ENCODE measurements around the gene SLC9A1.

SLC9A1 gene

GRCh38 chr1:27150641-27151040, 4.3 kb downstream of the SLC9A1 start:
- no peak for DNase-seq (ENCODE audit: low spot score)

- DNase-seq (ENCODE audit: low spot score) = no peak
These were observed 4.7 kb downstream of the SLC9A1 start for GRCh38 chr1:27150183-27150582.

- DNase-seq (ENCODE audit: low spot score) = no peak
These were observed 5.2 kb downstream of the SLC9A1 start for GRCh38 chr1:27149762-27150113.

- no peak for DNase-seq (ENCODE audit: low spot score)
These were observed 5.7 kb downstream of the SLC9A1 start for GRCh38 chr1:27149084-27149761.

DNA sequence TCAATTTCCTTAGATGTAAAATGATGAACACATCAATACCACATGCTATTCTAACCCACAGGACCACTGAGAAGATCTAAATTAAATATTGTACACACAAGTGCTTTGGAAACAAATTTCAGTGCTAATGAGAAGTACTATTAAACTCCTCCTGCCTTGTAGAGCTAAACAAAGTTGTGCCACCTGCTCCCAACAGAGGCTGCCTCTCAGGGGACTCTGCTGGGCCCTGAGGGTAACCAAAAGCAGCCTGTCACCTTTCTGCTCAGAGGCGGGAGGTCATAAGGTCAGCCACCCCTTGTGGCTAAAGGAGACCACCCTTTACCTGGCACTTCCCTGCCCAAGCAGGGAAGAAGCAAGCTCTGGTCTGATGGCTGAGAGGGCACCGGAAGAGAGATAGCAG, 6.3 kb downstream of the SLC9A1 start:
- DNase-seq (ENCODE audit: low spot score) = no peak

- DNase-seq (ENCODE audit: low spot score) = no peak
These were observed 6.9 kb downstream of the SLC9A1 start for GRCh38 chr1:27147842-27148518.

GRCh38 chr1:27145934-27146354, 9.0 kb downstream of the SLC9A1 start:
- DNase-seq (ENCODE audit: low spot score) = no peak

DNA sequence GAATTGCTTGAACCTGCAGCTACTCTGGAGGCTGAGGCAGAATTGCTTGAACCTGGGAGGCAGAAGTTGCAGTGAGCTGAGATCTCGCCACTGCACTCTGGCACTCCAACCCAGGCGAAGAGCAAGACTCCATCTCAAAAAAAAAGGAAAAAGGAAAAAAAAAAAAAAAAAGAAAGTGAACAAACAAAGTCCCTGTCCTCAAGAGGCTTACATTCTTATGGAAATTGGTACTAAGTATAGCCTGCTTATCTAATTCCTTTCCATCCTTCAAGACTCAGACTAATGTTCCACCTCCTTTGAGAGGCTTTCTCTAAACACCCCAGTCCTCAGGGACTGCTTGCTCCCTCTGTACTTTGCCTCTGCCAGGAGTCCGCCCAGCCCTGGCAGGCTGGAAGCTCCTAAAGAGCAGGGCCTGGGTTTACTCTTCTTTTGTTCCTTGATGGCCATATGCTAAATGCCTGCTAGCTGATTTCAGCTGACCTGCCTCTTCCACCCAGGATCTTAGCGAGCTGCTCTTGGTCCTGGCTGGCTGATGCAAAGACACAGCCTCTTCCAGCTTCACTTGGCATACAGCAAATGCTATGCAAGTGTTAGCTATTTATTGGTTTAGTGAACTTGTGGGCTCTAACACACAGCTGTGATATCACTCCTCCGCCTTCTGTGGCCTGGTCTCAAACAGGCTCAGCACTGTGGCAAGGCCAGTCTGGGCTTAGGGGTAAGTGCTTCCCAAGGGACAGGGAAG, 9.8 kb downstream of the SLC9A1 start:
- no peak for DNase-seq (ENCODE audit: low spot score)

- DNase-seq (ENCODE audit: low spot score) = no peak
These were observed 10.7 kb downstream of the SLC9A1 start for GRCh38 chr1:27144049-27144748.

DNA sequence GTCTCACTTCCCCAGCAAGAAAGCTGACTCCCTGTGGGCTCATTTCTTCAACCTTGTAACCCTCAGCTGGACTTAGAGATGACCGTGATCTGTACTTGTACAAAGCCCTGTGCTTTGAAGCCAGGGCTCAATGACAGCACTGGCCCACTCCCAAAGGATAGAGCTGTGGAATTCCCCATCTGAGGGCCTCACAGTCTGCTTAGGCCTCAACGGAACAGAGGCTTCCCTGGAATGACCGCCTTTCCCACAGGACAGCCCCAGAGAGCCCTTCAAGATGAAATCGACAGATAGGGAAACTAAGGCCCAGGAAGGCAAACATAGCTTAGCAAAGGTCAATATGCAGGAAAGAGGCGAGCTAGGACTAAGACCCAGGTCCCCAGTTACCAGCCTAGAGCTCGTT, 11.5 kb downstream of the SLC9A1 start:
- no peak for DNase-seq (ENCODE audit: low spot score)

GRCh38 chr1:27142464-27142863, 12.5 kb downstream of the SLC9A1 start:
- DNase-seq (ENCODE audit: low spot score) = no peak

DNA sequence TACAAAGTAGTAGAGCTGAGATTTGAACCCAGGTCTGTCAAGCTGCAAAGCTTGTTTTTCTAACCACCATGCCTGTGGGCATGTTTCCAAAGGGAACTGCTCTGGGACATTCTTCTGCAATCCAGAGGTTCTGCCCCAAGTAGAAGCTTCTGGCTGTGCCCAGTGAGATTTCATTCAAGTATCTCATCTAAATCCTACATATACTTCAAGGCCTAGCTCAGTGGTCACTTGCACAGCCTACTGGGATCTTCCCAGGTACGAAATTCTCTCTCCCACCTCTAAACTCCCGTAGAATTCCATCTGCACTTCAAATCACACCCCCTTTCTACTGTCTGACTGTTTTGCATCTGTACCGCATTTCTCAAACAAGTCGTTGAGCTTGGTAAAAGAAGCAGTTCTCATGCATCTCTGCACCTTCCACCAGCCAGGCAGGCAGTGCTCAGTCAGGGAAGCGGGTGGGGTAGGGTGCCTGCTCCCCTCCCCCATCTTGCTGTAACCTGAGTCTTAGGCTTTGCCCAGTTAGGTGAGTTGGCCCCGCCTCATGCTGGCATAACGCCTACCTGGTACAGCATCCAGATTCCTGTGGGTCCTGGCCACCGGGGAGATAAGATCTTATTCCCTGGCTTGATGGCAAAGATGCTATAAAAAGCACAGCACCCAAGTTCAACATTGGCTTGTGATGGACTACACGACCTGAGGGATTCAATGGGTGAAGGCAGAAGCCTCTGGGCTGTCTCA, 13.5 kb downstream of the SLC9A1 start:
- peak; percentile 79 for DNase-seq (ENCODE audit: low spot score)

DNA sequence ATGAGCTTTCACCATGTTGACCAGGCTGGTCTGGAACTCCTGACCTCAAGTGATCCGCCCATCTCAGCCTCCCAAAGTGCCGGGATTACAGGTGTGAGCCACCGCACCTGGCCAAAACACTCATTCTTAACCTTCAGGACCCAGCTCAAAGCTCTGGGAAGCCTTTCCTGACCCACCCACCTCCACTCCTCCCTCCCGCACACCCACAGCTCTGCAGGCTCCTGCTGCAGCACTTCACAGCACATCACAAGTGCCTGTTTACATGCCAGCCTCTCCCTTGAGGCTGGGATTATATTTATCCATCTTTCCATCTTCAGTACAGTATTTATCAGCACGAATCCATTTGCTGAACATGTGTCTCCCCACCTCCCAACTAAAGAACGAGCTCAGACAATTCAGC, 14.9 kb downstream of the SLC9A1 start:
- no peak for DNase-seq (ENCODE audit: low spot score)

DNA sequence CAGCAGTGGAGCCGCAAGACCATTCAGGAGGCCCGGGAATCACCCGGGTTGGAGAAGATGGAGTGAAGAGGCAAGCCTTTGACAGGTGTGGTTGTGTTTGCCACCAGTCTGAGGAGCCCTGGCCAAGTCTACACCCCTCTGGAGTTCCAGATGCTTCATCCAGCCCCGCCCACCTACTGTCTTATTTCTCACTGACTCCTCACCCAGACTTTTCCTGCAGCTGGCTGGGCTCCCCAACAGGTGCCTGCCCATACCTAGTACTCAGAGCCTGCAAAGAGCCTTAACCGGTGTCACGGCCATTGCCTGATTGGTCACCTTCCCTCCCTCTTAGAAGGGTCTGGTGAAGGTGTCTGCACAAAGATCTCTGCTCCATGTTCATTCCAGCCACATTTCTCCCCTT, 16.0 kb downstream of the SLC9A1 start:
- DNase-seq (ENCODE audit: low spot score) = no peak

DNA sequence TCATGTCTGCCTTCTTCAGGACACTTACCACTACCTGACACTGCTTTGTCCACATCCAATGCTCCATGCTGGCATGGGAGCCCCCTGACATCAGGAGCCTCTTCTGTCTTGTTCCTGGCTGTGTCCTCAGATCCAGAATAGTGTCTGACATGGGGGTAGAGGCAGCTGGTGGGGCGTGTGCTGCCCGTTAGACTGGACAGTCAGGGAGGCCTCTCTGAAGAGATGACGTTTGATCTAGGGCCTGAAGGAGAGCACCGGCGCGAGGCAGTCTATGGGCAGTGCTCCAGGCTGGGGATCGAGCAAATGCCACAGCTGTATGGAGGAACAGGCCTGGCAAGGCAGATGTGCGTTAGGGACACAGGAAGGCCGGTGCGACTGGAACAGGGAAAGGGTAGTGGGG, 16.6 kb downstream of the SLC9A1 start:
- DNase-seq (ENCODE audit: low spot score) = no peak

GRCh38 chr1:27137544-27138075, 17.3 kb downstream of the SLC9A1 start:
- DNase-seq (ENCODE audit: low spot score) = no peak

DNA sequence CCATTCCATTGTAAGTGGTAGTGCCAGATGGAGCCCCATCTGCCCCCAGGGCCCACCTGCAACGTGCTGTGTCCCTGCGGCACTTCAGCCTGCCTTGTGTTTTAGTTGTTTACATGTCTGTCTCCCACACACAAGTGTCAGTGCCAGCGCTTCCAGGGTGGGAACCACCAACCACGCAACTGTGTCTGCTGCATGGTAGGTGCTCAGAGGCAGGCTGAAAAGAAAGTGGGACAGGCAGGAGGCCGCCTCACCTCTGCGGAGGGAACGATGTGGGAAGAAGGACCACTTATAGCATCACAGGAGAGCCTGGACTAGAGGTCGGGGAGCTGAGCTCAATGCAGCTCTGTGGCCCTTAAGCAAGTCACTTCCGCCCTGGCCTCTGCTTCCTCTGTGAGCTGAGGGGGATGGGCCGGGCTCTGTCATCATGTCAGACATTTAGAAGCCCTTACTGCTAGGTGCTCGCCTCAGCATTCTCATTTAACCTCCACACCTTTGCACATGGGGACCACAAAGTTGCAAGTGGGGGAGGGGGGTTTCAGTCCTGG, 17.9 kb downstream of the SLC9A1 start:
- DNase-seq (ENCODE audit: low spot score) = no peak

- no peak for DNase-seq (ENCODE audit: low spot score)
These were observed 18.7 kb downstream of the SLC9A1 start for GRCh38 chr1:27136236-27136551.

GRCh38 chr1:27135541-27136235, 19.2 kb downstream of the SLC9A1 start:
- no peak for DNase-seq (ENCODE audit: low spot score)

GRCh38 chr1:27133991-27134390, 20.9 kb downstream of the SLC9A1 start:
- no peak for DNase-seq (ENCODE audit: low spot score)

GRCh38 chr1:27133158-27133557, 21.8 kb downstream of the SLC9A1 start:
- DNase-seq (ENCODE audit: low spot score) = no peak
